K562 (cell line): ENCODE data around the gene PHF12. TPM values are rescaled to one million over a fixed set of nuclear protein-coding genes. Genes with fewer than 3 reads are reported as not detected.

Source experiments
- ATAC-seq: fragments of 200-7000 bp; cut with Tn5 transposase; 3 replicates; pipeline ENCODE4 v1.9.1; 2020; ENCODE audit warnings: moderate library complexity
- BruUV-seq: library from RNA; stranded (reverse); fragments of 400-500 nt; replicated peaks from 2 replicates; lab custom pipeline; 2021; lab: Mats Ljungman, UMichigan
- CTCF ChIA-PET: fragments of 300-600 bp; formaldehyde crosslinking; extraction: SDS; loops from one replicate; lab custom pipeline; 2021; ENCODE audit warnings: low intra/inter-chr PET ratio; lab: Yijun Ruan, JAX
- POLR2A ChIA-PET: fragments of 300-600, 350-650 bp; sonication (Branson Sonifier 250); formaldehyde crosslinking; extraction: SDS; loops from one replicate; lab custom pipeline; 2021; ENCODE audit warnings: antibody characterized with exemption, inconsistent platforms; lab: Yijun Ruan, JAX
- DNase-seq, 4 experiments: peaks; one replicate each; pipeline versions ENCODE4 v3.0.0 to v3.0.0-alpha.2; 2011 to 2018; ENCODE audit warnings: low spot score in 3 of 4, mixed read lengths in 3 of 4; ENCODE audit errors: extremely low read depth in 1 of 4
- FAIRE-seq: peaks from 2 replicates; lab custom pipeline; 2011; peaks lifted over from hg19 to GRCh38; lab: Jason Lieb, UNC
- H2AFZ ChIP-seq: 2 replicates; pipeline ENCODE4 v1.6.0; 2011; ENCODE audit warnings: low read depth, low read length, control low read depth, inconsistent platforms
- H3K27ac ChIP-seq: fragments of 200-600 bp; 3 replicates; pipeline ENCODE4 v1.8.0; 2011; ENCODE audit warnings: low read depth, mild to moderate bottlenecking, control low read depth, inconsistent platforms, low read length, moderate library complexity, mixed read lengths; ENCODE audit errors: extremely low read depth
- H3K27me3 ChIP-seq, 2 experiments: fragments of 300-600 bp in 1 of 2; 2 replicates in 1 of 2; 3 replicates in 1 of 2; pipeline versions ENCODE4 v1.6.0 to v1.8.0; 2011; ENCODE audit warnings: inconsistent platforms in 2 of 2, low read length in 2 of 2, mild to moderate bottlenecking in 1 of 2, mixed read lengths in 1 of 2, moderate library complexity in 1 of 2; ENCODE audit not compliant: control insufficient read depth in 2 of 2, insufficient read depth in 2 of 2
- H3K36me3 ChIP-seq: fragments of 300-600 bp; 3 replicates; pipeline ENCODE4 v1.8.0; 2011; ENCODE audit warnings: mild to moderate bottlenecking, low read length, inconsistent platforms; ENCODE audit not compliant: control insufficient read depth, insufficient read depth
- H3K4me1 ChIP-seq, 2 experiments: fragments of 200-600 bp in 1 of 2; replicated peaks in 1 of 2; 2 replicates in 1 of 2; 3 replicates in 1 of 2; pipeline versions ENCODE4 v1.5.1 to v1.8.0; 2011; ENCODE audit warnings: inconsistent platforms in 2 of 2, low read length in 2 of 2, mild to moderate bottlenecking in 1 of 2, mixed read lengths in 1 of 2, moderate library complexity in 1 of 2; ENCODE audit not compliant: control insufficient read depth in 2 of 2, insufficient read depth in 2 of 2
- H3K4me2 ChIP-seq: 2 replicates; pipeline ENCODE4 v1.6.1; 2011; ENCODE audit warnings: low read length, control low read depth, inconsistent platforms, mixed read lengths; ENCODE audit not compliant: insufficient read depth
- H3K4me3 ChIP-seq: fragments of 200-600 bp; sonication (generic), shearing (Covaris generic); 2 replicates; pipeline ENCODE4 v1.5.1; 2016; ENCODE audit warnings: control low read depth, inconsistent platforms
- H3K79me2 ChIP-seq: fragments of 200-600 bp; 3 replicates; pipeline ENCODE4 v1.8.0; 2011; ENCODE audit warnings: low read length, inconsistent platforms; ENCODE audit not compliant: control insufficient read depth, insufficient read depth
- H3K9ac ChIP-seq, 2 experiments: 2 replicates each; pipeline versions ENCODE4 v1.6.0 to v1.6.1; 2011; ENCODE audit warnings: low read depth in 2 of 2, low read length in 2 of 2, control low read depth in 1 of 2, inconsistent platforms in 1 of 2, mild to moderate bottlenecking in 1 of 2, mixed read lengths in 1 of 2; ENCODE audit not compliant: insufficient read depth in 1 of 2
- H3K9me1 ChIP-seq: one replicate; pipeline ENCODE4 v1.6.0; 2011; ENCODE audit warnings: inconsistent platforms, mild to moderate bottlenecking, low read length, moderate library complexity; ENCODE audit not compliant: control insufficient read depth, insufficient read depth
- H3K9me3 ChIP-seq: replicated peaks from 2 replicates; pipeline ENCODE4 v1.5.1; 2011; ENCODE audit warnings: low read depth, low read length, inconsistent platforms; ENCODE audit not compliant: control insufficient read depth, insufficient read depth
- H4K20me1 ChIP-seq: replicated peaks from 2 replicates; pipeline ENCODE4 v1.6.1; 2011; ENCODE audit warnings: low read length, inconsistent platforms, mixed read lengths; ENCODE audit not compliant: control insufficient read depth, insufficient read depth
- DMBX1 ChIP-seq: fragments of 250-450 bp; sonication (Bioruptor Pico); IDR thresholded peaks from 2 replicates; pipeline ENCODE4 v1.8.0; 2022; ENCODE audit warnings: inconsistent platforms, mild to moderate bottlenecking, moderate library complexity, borderline replicate concordance
- TCF3 ChIP-seq: sonication (generic); formaldehyde crosslinking; IDR thresholded peaks from 2 replicates; pipeline ENCODE4 v1.4.0; 2020; ENCODE audit warnings: mild to moderate bottlenecking, missing genetic modification reagents
- ZNF316 ChIP-seq: fragments of 450-650 bp; IDR thresholded peaks from 2 replicates; pipeline ENCODE4 v1.6.1; 2016
- ZNF75A ChIP-seq: fragments of 450-650 bp; formaldehyde crosslinking; IDR thresholded peaks from 2 replicates; pipeline ENCODE4 v1.4.0; 2020; ENCODE audit warnings: mild to moderate bottlenecking
- WGBS: fragments of 100-300 bp; shearing (Covaris generic); methylation state at CpG from one replicate; pipeline ENCODE4 v1.1.6; 2016; ENCODE audit warnings: low coverage, mixed read lengths; ENCODE audit not compliant: insufficient coverage; ENCODE audit errors: missing lambda C conversion rate; 5-methylcytosine and 5-hydroxymethylcytosine counted together
- in situ Hi-C: fragments of 300-500 bp; cut with MboI; formaldehyde crosslinking; loops from 4 replicates; pipeline ENCODE4 v1.15.0; 2018; ENCODE audit warnings: inconsistent platforms, mixed read lengths
- intact Hi-C: fragments of 100-400 bp; cut with micrococcal nuclease; formaldehyde crosslinking; loops from 2 replicates; pipeline ENCODE4 v1.14.2; 2022
- polyA plus RNA-seq, 8 experiments: library from polyadenylated mRNA; depleted of rRNA in 4 of 8; stranded (reverse) in 5 of 8; unstranded in 3 of 8; fragments of >200 nt; fragmentation: Nextera tagmentation in 2 of 8; fragmentation: Illumina TruSeq in 1 of 8; extraction: Ambion mirVana in 2 of 8; extraction: Trizol in 1 of 8; gene quantifications; 2 replicates each; pipeline versions ENCODE4 v1.2.1 to v1.2.3, GENCODE V29; 2011 to 2014; ENCODE audit warnings: inconsistent platforms in 1 of 8, missing spikeins in 1 of 8
- total RNA-seq, 7 experiments: library from RNA; depleted of rRNA in 6 of 7; stranded (reverse); fragments of >200 nt in 6 of 7; fragmentation: Illumina TruSeq in 2 of 7; extraction: Trizol in 2 of 7; gene quantifications; 2 replicates each; pipeline versions ENCODE4 v1.2.1 to v1.2.3, GENCODE V29; 2011 to 2021; ENCODE audit warnings: low replicate concordance in 1 of 7
- TF ChIP-seq, protein P1 (sequence below): sonication (generic); formaldehyde crosslinking; IDR thresholded peaks from 2 replicates; pipeline ENCODE4 v1.8.1; 2023; ENCODE audit warnings: mild to moderate bottlenecking, missing genetic modification reagents

The PHF12 gene
- total and polyA plus RNA-seq, 9 of the 15 experiments (the other 6 are each of a cell fraction or from before 2014, with no cell fraction given) = 0.82 to 31.3 (median 13.5) TPM

- ChIA-PET CTCF (no interaction called here), POLR2A (interaction anchor here (0.6 to 1.4 kb wide), 5 partner anchors 18 to 140 kb away, joined by 3 to 4 read pairs (median 3); no protein-coding TSS in a partner anchor)
- in situ Hi-C loops = no loop called here
These were observed 84.0 kb downstream of the PHF12 start for GRCh38 chr17:28867276-28867675.

More at GRCh38 chr17:28867276-28867675, 84.0 kb downstream of the PHF12 start:
- TF ChIP-seq, protein P1, sequence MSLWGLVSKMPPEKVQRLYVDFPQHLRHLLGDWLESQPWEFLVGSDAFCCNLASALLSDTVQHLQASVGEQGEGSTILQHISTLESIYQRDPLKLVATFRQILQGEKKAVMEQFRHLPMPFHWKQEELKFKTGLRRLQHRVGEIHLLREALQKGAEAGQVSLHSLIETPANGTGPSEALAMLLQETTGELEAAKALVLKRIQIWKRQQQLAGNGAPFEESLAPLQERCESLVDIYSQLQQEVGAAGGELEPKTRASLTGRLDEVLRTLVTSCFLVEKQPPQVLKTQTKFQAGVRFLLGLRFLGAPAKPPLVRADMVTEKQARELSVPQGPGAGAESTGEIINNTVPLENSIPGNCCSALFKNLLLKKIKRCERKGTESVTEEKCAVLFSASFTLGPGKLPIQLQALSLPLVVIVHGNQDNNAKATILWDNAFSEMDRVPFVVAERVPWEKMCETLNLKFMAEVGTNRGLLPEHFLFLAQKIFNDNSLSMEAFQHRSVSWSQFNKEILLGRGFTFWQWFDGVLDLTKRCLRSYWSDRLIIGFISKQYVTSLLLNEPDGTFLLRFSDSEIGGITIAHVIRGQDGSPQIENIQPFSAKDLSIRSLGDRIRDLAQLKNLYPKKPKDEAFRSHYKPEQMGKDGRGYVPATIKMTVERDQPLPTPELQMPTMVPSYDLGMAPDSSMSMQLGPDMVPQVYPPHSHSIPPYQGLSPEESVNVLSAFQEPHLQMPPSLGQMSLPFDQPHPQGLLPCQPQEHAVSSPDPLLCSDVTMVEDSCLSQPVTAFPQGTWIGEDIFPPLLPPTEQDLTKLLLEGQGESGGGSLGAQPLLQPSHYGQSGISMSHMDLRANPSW (CRISPR knock-in tag) = no peak
- peak; percentile 19; the same call in 1 of the 2 replicates for TF ChIP-seq ZNF316
- no peak for TF ChIP-seq TCF3 (CRISPR knock-in tag)
- 0 out of 2 replicates have a peak, but pooled peaks have one; percentile 18 for TF ChIP-seq DMBX1 (CRISPR knock-in tag)
- TF ChIP-seq ZNF75A (CRISPR knock-in tag) = no peak
- BruUV-seq = no TSS peak
- WGBS = 78% methylated on average over 7 of the region's 7 CpGs
- Histone ChIP-seq H3K4me1 (peaks cover 71 to 76% of the 10 kb centered on the region in 2 experiments), H2AFZ (peak overlapping the region; percentile 68), H3K9me1 (no peaks in the 10 kb centered on the region), H3K36me3 (no peaks in the 10 kb centered on the region), H3K4me3 (no peak overlapping the region), H3K27ac (peak overlapping the region; percentile 41; the same call in 2 of the 3 replicates), H3K4me2 (no peak overlapping the region), H4K20me1 (no peaks in the 10 kb centered on the region), H3K79me2 (peaks cover 25% of the 10 kb centered on the region), H3K9me3 (no peaks in the 10 kb centered on the region), H3K27me3 (no peaks in the 10 kb centered on the region), H3K9ac (no peak overlapping the region; a peak in 1 of 4 replicates)
- no peak for DNase-seq
- no peak for ATAC-seq
- intact Hi-C loops = no loop called here
- no peak for FAIRE-seq
